GM19023 (cell line): ENCODE data around the gene FAM9C.

ENCODE experiments used
- ATAC-seq: cut with Tn5 transposase; IDR thresholded peaks from one replicate; pipeline ENCODE4 v1.9.1; 2021; ENCODE audit warnings: mild to moderate bottlenecking, moderate library complexity; ENCODE audit not compliant: unreplicated experiment

FAM9C gene

DNA sequence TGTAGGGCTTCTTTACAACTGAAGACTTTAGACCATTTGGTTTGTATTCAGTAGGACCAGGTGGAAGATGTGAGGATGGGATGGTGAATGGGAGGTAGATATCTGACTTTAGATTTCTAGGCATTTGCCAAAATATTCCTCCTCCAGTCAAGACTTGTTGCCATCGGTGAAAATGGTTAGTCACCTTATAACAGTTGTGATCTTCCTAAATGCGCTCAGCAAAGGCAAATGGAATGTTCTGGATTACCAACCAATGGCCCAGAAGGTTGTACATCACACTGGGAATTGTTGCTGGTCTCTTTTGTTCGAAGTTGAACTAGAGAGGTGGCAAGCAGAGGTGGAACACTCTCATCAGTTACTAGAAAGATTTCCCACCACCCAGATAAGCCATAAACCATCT lies 35.6 kb downstream of the FAM9C start:
- ATAC-seq: no peak

- peak; percentile 25 for ATAC-seq
Observed at GRCh38 chrX:13008189-13008533, 36.3 kb downstream of the FAM9C start.

DNA sequence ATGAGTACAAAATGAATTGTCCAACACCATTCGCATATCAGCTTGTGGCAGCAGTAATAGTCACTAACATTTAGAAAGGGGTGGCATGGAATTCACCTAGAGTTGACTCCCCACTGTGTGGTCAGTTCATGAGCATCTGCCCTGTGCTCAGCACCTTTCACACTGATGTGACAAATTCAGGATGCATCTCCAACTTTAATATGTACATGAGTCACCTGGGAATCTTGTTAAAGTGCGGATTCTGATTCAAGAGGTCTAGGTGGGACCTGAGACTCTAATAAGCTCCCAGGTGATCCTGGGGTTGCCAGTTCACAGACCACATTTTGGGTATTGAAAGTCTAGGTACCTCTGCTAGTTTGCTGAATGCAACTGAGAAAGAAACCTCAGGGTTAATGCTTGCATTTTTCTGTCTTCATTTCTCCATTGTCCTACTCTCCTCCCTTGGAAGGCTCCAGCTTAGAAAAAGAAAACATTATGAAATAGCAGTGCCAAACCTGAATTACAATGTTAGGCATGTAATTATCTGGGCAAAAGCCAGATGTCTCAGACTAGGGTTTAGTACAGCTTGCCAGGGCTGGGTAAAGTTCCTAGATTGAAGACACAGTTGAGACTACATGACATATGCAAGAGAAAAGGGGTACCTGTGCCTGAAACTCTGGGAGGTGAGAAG lies 36.8 kb downstream of the FAM9C start:
- no peak for ATAC-seq

GRCh38 chrX:13005661-13006473 lies 38.6 kb downstream of the FAM9C start:
- ATAC-seq: peak; percentile 59

DNA sequence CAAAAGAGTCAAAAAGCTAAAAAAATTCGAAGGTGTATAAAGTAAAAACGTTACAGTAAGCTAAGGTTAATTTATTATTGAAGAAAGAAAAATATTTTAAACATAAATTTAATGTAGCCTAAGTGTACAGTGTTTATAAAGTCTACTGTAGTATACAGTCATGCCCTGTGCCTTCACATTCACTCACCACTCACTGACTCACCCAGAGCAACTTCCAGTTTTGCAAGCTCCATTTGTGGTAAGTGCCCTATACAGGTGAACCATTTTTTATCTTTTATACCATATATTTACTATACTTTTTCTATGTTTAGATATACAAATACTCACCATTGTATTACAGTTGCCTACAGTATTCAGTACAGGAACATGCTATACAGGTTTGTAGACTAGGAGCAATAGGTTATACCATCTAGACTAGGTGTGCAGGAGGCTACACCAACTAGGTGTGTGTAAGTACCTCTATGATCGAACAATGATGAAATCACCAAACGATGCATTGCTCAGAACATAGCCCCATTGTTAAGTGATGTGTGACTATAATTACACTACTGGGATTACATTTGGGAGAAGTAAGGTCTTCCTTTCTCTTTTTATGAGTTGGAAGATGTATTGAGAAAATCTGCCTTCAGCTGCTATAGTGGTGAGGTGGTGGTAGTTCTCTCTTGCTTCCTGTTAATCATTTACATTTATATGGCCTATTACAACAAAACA lies 42.3 kb downstream of the FAM9C start:
- no peak for ATAC-seq

DNA sequence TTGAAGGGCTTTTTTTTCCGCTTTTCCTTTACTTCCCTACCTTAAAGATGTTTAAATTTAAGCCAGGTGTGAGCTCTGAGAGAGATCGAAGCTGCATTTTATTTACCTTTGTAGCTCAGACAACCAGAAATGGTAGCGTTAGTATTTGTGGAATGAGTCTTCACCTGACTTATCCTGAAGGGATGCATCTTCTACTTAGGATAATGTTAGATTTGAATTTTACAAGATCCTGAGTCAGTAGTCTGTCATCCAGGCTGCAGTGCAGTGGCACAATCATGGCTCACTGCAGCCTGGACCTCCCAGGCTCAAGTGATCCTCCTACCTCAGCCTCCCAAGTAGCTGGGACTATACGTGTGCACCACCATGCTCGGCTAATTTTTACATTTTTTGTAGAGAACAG lies 43.3 kb downstream of the FAM9C start:
- ATAC-seq: no peak

DNA sequence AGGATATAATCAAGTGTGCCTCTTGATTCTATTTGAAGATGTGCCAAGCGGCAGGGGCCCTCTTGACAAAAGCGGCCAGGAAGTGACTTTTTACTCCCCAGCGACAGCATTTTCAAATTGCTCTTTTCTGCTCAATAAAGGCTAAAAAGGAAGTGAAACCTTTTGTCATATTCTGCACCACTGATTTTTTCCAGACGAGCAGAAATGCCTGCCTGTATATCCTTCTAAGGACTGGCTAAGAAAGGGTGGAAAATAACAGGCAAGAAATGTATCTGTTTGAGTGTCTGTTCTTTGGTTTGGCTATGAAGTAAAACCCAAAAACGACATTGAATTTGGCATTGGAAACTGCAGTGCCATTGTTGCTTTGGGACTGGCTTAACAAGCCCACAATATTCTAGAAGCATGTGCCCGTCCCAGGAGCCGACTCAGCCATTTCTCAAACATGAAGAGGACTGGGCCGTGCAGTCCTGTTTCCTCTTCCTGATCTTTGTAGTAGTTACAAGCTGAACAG lies 44.1 kb downstream of the FAM9C start:
- ATAC-seq: peak; percentile 41

DNA sequence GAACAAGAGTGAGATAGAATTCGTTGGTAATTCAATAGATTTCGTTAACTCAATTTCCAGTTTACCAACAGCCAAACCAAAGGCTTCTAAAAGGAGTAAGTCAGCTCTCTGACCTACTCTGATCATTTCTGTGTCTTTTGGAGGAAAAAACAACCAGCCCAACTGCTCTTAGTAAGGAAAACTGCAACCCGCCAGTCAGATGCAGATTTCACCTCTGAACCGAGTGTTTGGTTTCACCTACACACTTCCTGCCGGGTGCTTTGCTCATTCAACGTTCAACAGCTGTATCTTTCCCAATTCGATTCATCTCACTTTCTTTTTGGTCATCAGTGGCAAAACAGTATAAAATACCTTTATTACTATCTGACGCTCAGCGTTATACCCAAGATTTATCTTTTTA lies 45.0 kb downstream of the FAM9C start:
- peak; percentile 55 for ATAC-seq

- no peak for ATAC-seq
Observed at GRCh38 chrX:12997906-12998687, 46.3 kb downstream of the FAM9C start.

DNA sequence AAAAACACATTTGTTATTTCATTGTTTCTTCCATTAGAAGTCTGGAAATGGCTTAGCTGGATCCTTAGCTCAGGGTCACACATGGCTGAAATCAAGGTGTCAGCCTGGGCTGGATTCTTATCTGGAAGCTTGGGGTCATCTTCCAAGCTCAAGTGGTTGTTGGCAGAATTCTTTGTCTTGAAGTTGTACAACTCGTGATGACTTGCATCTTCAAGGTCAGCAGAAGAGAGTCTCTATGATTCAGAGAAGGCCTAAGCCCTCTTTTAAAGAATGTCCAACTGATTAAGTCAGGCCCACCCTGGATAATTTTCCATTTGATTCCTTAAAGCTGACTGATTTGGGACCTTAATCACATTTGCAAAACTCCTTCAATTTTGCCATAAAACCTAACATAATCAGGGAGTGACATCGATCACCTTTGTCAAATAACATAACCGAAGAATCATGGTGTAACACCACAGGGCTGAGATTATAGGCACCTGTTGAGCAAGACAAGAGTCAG lies 47.4 kb downstream of the FAM9C start:
- no peak for ATAC-seq

GRCh38 chrX:12994321-12994720 lies 50.1 kb downstream of the FAM9C start:
- no peak for ATAC-seq

DNA sequence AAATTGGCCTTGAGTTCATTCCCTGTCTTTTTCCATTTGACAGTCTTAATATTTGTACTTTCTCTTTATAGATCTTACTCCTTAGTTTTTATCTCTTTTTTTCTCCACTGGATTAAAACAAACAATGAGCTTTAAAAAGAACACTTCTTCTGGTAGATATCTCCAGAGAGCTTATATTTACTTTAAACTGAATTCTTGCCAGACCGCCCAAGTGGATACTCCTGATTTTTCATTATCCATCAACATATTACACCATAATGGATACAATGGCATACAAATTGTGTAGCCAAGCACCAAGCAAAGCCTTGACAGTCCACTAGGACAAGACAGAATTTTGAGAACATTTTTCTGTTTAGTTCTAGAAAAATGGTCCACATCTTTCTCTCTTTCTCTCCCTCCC lies 50.6 kb downstream of the FAM9C start:
- no peak for ATAC-seq

DNA sequence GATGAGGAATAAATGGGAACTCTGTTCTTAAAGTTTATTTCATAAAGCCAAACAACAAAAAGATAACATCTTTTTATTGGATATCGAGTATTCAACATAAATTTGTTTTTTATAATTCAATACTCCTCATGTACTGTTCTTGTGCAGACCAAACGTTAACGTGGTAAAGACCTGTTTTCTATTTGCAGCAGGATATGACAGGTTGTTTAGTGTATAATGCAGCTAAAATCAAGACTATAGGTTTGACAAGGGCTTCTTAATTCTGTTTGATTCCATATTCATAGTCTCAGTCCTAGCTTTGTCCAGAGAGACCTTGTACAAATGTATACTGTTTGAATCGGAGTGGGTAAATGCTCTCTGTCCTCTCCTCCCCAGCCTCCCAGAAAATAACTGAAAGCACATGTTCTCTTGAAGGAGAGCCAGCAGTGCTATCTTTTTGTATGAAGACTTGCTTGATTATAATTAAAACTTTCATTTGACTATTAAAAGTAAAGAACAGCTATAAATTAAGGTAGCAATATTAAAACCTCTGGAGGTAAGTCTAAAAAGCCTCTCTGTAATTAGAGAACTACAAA lies 51.8 kb downstream of the FAM9C start:
- ATAC-seq: no peak

GRCh38 chrX:12991575-12991974 lies 52.8 kb downstream of the FAM9C start:
- ATAC-seq: no peak

- no peak for ATAC-seq
Observed at GRCh38 chrX:12989461-12989860, 55.0 kb downstream of the FAM9C start.

DNA sequence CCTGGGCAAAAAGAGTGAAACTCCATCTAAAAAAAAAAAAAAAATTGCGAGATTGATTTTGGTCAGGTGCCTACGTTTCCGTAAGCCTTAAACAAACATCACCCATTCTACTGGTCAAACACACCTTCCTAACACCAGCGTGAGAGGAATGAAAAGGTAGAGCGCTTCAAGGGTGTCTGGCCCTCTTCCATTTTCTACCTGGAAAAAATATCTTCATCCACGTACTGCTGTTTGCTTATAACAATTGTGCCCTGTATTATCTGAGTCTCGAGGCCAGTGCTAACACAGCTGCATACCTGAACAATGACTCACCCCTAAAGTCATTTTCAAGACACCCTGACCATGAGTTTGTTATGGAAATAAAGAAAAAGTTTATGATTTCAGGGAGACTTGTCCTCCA lies 55.6 kb downstream of the FAM9C start:
- no peak for ATAC-seq

GRCh38 chrX:12987900-12988594 lies 56.4 kb downstream of the FAM9C start:
- no peak for ATAC-seq

GRCh38 chrX:12987340-12987739 lies 57.1 kb downstream of the FAM9C start:
- no peak for ATAC-seq

GRCh38 chrX:12986886-12987285 lies 57.5 kb downstream of the FAM9C start:
- ATAC-seq: no peak
